Kidney (tissue), 14 donors: ENCODE results near the gene POLE2. TPM values are rescaled to one million over a fixed set of nuclear protein-coding genes. Genes with fewer than 3 reads are reported as not detected.

Source experiments
- DNase-seq, 5 donors: peaks; one replicate each; pipeline ENCODE4 v3.0.0-alpha.2; 2013 to 2020
- FAIRE-seq: peaks from 2 replicates; lab custom pipeline; 2012; peaks lifted over from hg19 to GRCh38; lab: Jason Lieb, UNC
- H3K27ac ChIP-seq, 2 donors: one replicate each; pipeline ENCODE4 v1.7.0; 2013; ENCODE audit warnings: low read depth in 2 of 2, low read length in 2 of 2, inconsistent platforms in 1 of 2
- H3K27me3 ChIP-seq: one replicate; pipeline ENCODE4 v1.7.1; 2013; ENCODE audit warnings: low read length, inconsistent platforms; ENCODE audit not compliant: control insufficient read depth, insufficient read depth
- H3K36me3 ChIP-seq, 3 donors: one replicate each; pipeline versions ENCODE4 v1.7.0 to v1.7.1; 2013; ENCODE audit warnings: low read length in 3 of 3, control low read depth in 1 of 3, inconsistent platforms in 1 of 3; ENCODE audit not compliant: insufficient read depth in 3 of 3, control insufficient read depth in 2 of 3
- H3K4me1 ChIP-seq, 3 donors: one replicate each; pipeline versions ENCODE4 v1.7.0 to v1.7.1; 2013; ENCODE audit warnings: low read length in 3 of 3, inconsistent platforms in 1 of 3, low read depth in 1 of 3; ENCODE audit not compliant: control insufficient read depth in 2 of 3, insufficient read depth in 2 of 3
- H3K4me3 ChIP-seq, 3 donors: one replicate each; pipeline versions ENCODE4 v1.7.0 to v1.8.1; 2013; ENCODE audit warnings: low read length in 3 of 3, control low read depth in 1 of 3, inconsistent platforms in 1 of 3
- H3K9ac ChIP-seq, 3 donors: one replicate each; pipeline versions ENCODE4 v1.7.0 to v1.7.1; 2013; ENCODE audit warnings: low read length in 3 of 3, control low read depth in 1 of 3, inconsistent platforms in 1 of 3
- H3K9me3 ChIP-seq, 3 donors: one replicate each; pipeline versions ENCODE4 v1.7.0 to v1.7.1; 2013; ENCODE audit warnings: low read length in 3 of 3, control low read depth in 1 of 3, inconsistent platforms in 1 of 3; ENCODE audit not compliant: control insufficient read depth in 2 of 3, insufficient read depth in 1 of 3
- intact Hi-C: fragments of 100-400 bp; cut with DNase I; formaldehyde crosslinking; loops from one replicate; pipeline ENCODE4 v1.11.1; 2022
- polyA plus RNA-seq: library from polyadenylated mRNA; stranded (reverse); fragments of 350-450 nt; fragmentation: Illumina TruSeq; extraction: RNeasy Lipid Tissue Mini Kit (QIAGEN cat#74804); gene quantifications from one replicate; pipeline ENCODE4 v1.2.3, GENCODE V29; 2014; ENCODE audit warnings: low read depth, low replicate concordance; ENCODE audit not compliant: insufficient read depth
- total RNA-seq: library from RNA; stranded (reverse); fragmentation: NEBNext Ultra II Directional; extraction: Animal tissue kit (Norgen Biotek cat#: 25700); gene quantifications from one replicate; pipeline ENCODE4 v1.2.1, GENCODE V29; 2021
- TF ChIP-seq, protein P1 (sequence below): IDR thresholded peaks from 3 replicates; pipeline ENCODE4 v1.5.1; 2012; ENCODE audit warnings: mild to moderate bottlenecking, moderate library complexity, borderline replicate concordance; ENCODE audit not compliant: insufficient read depth; ENCODE audit errors: extremely low read depth
- donor health status: control.
- donor health status: control.
- donor health status: control.
- donor health status: control.
- donor health status: control.
- donor health status: DM: yes; HTN: yes; CAD: no.
- donor health status: Normal renal cell carcinoma (clear cell type).

POLE2 gene
- total and polyA plus RNA-seq, 2 donors from 2014 or later, result 0.58 to 2.6 TPM

GRCh38 chr14:49692193-49692757 lies 4.3 kb upstream of the POLE2 start:
- H3K27me3 ChIP-seq, result no peaks in the 10 kb centered on the region
- H3K36me3 ChIP-seq, result no peaks in the 10 kb centered on the region
- peak in 1 of 5 donors; percentile 18 for DNase-seq
- peak overlapping the region; percentile 97 to 98 for H3K27ac ChIP-seq
- TF ChIP-seq, protein P1, sequence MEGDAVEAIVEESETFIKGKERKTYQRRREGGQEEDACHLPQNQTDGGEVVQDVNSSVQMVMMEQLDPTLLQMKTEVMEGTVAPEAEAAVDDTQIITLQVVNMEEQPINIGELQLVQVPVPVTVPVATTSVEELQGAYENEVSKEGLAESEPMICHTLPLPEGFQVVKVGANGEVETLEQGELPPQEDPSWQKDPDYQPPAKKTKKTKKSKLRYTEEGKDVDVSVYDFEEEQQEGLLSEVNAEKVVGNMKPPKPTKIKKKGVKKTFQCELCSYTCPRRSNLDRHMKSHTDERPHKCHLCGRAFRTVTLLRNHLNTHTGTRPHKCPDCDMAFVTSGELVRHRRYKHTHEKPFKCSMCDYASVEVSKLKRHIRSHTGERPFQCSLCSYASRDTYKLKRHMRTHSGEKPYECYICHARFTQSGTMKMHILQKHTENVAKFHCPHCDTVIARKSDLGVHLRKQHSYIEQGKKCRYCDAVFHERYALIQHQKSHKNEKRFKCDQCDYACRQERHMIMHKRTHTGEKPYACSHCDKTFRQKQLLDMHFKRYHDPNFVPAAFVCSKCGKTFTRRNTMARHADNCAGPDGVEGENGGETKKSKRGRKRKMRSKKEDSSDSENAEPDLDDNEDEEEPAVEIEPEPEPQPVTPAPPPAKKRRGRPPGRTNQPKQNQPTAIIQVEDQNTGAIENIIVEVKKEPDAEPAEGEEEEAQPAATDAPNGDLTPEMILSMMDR, result no peak
- peaks cover 2 to 6% (median 5%) of the 10 kb centered on the region in 3 donors for H3K4me1 ChIP-seq
- H3K9ac ChIP-seq, result peak overlapping the region; percentile 49 to 89 (median 85)
- FAIRE-seq, result no peak
- intact Hi-C loops, result no loop called here
- no peaks in the 10 kb centered on the region for H3K9me3 ChIP-seq
- H3K4me3 ChIP-seq, result peak overlapping the region; percentile 80 to 88 (median 81)

DNA sequence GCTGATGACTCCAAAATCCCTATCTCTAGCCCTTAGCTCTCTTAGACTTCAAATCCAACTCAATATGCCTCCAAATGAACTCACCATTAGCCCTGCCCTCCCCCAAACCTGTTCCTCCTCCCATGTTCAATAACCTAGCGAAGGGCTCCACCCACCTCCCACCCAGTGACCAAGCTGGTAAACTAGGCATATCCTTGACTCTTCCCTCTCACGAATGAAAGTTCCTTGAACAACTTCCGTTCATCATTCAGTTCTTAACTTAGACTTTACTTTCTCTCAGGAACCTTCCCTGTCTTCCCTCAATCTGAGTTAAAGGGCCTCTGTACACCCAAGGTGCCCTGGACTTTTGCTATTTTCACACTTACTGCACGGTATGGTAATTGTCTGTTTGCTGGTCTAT lies 3.0 kb upstream of the POLE2 start:
- Histone ChIP-seq H3K4me1 (peaks cover 2 to 8% (median 5%) of the 10 kb centered on the region in 3 donors), H3K4me3 (peak overlapping the region in 1 of 3 donors; percentile 88), H3K27me3 (no peaks in the 10 kb centered on the region), H3K9ac (no peak overlapping the region), H3K27ac (no peak overlapping the region), H3K36me3 (no peaks in the 10 kb centered on the region), H3K9me3 (no peaks in the 10 kb centered on the region)
- DNase-seq, result no peak
- TF ChIP-seq, protein P1, result no peak
- no peak for FAIRE-seq
- intact Hi-C loops, result no loop called here

DNA sequence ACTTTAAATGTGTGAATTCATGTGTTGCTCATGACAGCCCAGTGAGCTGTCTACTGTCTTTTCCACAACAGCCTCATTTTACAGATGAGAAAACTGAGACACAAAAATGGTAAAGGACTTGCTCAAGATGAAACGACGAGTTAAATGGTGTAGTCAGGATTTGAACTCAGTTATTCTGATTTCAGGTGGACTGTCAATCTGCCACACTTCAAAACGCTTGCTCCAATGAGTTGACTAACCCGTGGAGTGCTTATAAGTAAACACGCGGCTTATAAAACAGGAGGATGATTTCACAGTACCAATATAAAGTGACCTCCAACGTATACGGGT lies 652 bp upstream of the POLE2 start:
- DNase-seq, result no peak
- Histone ChIP-seq H3K9me3 (no peaks in the 10 kb centered on the region), H3K4me1 (peaks cover 2 to 8% (median 5%) of the 10 kb centered on the region in 3 donors), H3K9ac (peak overlapping the region in 2 of 3 donors; percentile 26 to 87), H3K4me3 (peak overlapping the region; percentile 52 to 82 (median 82)), H3K27me3 (no peaks in the 10 kb centered on the region), H3K27ac (peak overlapping the region; percentile 81 to 85), H3K36me3 (no peaks in the 10 kb centered on the region)
- intact Hi-C loops, result no loop called here
- TF ChIP-seq, protein P1, result no peak
- FAIRE-seq, result no peak

GRCh38 chr14:49686425-49686824 lies 1.6 kb downstream of the POLE2 start:
- Histone ChIP-seq H3K9me3 (no peaks in the 10 kb centered on the region), H3K9ac (no peak overlapping the region), H3K36me3 (no peaks in the 10 kb centered on the region), H3K27ac (no peak overlapping the region), H3K4me3 (no peak overlapping the region), H3K27me3 (no peaks in the 10 kb centered on the region), H3K4me1 (peaks cover 2 to 8% (median 5%) of the 10 kb centered on the region in 3 donors)
- DNase-seq, result no peak
- FAIRE-seq, result no peak
- TF ChIP-seq, protein P1, result no peak
- intact Hi-C loops, result no loop called here
